ENCODE results near the gene KRT83.

- TF ChIP-seq CTCF (conservative IDR thresholded peaks at IDR 0.05): no peak
- TF ChIP-seq EZH2 (IDR thresholded peaks at IDR 0.05; ENCODE audit: low read depth): no peak
These were observed 31.8 kb upstream of the KRT83 start for GRCh38 chr12:52352951-52353350.

All from PC-9 (cell line).